G401 (cell line): ENCODE data around the gene GSTP1. TPM values are rescaled to one million over a fixed set of nuclear protein-coding genes. Genes with fewer than 3 reads are reported as not detected.

Experiments used
- total RNA-seq: library from RNA; depleted of rRNA; stranded (reverse); fragments of >200 nt; shearing (Covaris generic); gene quantifications from 2 replicates; pipeline ENCODE4 v1.2.3, GENCODE V29; 2014; rRNA removed

Gene GSTP1
- total RNA-seq, 1 experiment from 2014 or later = 1,075 TPM

Other genes starting within 250 kb of the GSTP1 start
- gene POLD4, start 230.3 kb upstream of the GSTP1 start, total RNA-seq = 15.2 and 19.4 TPM in 2 replicates
- gene CLCF1, start 210.2 kb upstream of the GSTP1 start, total RNA-seq = 1.9 and 4.2 TPM in 2 replicates
- 20.3 and 38.1 TPM in 2 replicates for gene RAD9A, start 191.8 kb upstream of the GSTP1 start, total RNA-seq
- gene PPP1CA, start 182.0 kb upstream of the GSTP1 start, total RNA-seq = 319 TPM in 2 replicates
- gene TBC1D10C, start 179.7 kb upstream of the GSTP1 start, total RNA-seq = 0.10 and 0.31 TPM in 2 replicates
- gene CARNS1, start 168.1 kb upstream of the GSTP1 start, total RNA-seq = not detected in 2 replicates
- gene RPS6KB2, start 155.3 kb upstream of the GSTP1 start, total RNA-seq = 121 and 125 TPM in 2 replicates
- not detected in 2 replicates for gene PTPRCAP, start 146.1 kb upstream of the GSTP1 start, total RNA-seq
- gene CORO1B, start 140.3 kb upstream of the GSTP1 start, total RNA-seq = 177 and 184 TPM in 2 replicates
- gene GPR152, start 131.1 kb upstream of the GSTP1 start, total RNA-seq = not detected in 2 replicates
- not detected in 2 replicates for gene CABP4, start 128.5 kb upstream of the GSTP1 start, total RNA-seq
- 88.8 and 126 TPM in 2 replicates for gene TMEM134, start 114.6 kb upstream of the GSTP1 start, total RNA-seq
- 73.5 and 102 TPM in 2 replicates for gene AIP, start 100.8 kb upstream of the GSTP1 start, total RNA-seq
- 27.0 and 35.2 TPM in 2 replicates for gene PITPNM1, start 78.4 kb upstream of the GSTP1 start, total RNA-seq
- 36.1 and 36.4 TPM in 2 replicates for gene CDK2AP2, start 75.7 kb upstream of the GSTP1 start, total RNA-seq
- gene CABP2, start 60.4 kb upstream of the GSTP1 start, total RNA-seq = not detected in 2 replicates
- 412 and 488 TPM in 2 replicates for gene NDUFV1, start 23.1 kb downstream of the GSTP1 start, total RNA-seq
- 12.1 and 12.6 TPM in 2 replicates for gene NUDT8, start 46.1 kb downstream of the GSTP1 start, total RNA-seq
- gene TBX10, start 56.0 kb downstream of the GSTP1 start, total RNA-seq = not detected in 2 replicates
- not detected in 2 replicates for gene ACY3, start 66.9 kb downstream of the GSTP1 start, total RNA-seq
- gene ALDH3B2, start 90.8 kb downstream of the GSTP1 start, total RNA-seq = not detected in 2 replicates